ENCODE data around the gene FHOD3. TPM values are rescaled to one million over a fixed set of nuclear protein-coding genes. Genes with fewer than 3 reads are reported as not detected.
"Not testable (repeated sequence)": the region's sequence is repeated elsewhere in the genome, so short reads cannot be mapped to it uniquely, and the experiment has no call there.

The FHOD3 gene
- total RNA-seq, 1 experiment from 2014 or later: 22.7 TPM

GRCh38 chr18:36461551-36461987, 164.1 kb downstream of the FHOD3 start:
- intact Hi-C loops (cut with micrococcal nuclease; ENCODE audit: unreplicated experiment) (no loop called here), in situ Hi-C loops (cut with HindIII; ENCODE audit: low pct_unique_long_range_greater_than_20kb, low sequenced_read_pairs) (no loop called here)
- no peaks in the 10 kb centered on the region for H3K36me3 ChIP-seq (ENCODE audit: control insufficient read depth, insufficient read depth, low read length)
- no peak overlapping the region for H3K4me3 ChIP-seq (ENCODE audit: low read depth in 2 of 2, low read length in 2 of 2)
- H3K9me3 ChIP-seq (ENCODE audit: control insufficient read depth, insufficient read depth, low read depth, low read length): no peaks in the 10 kb centered on the region
- ChIA-PET POLR2A (no interaction called here), CTCF (no interaction called here)
- no peak for ATAC-seq
- no peak overlapping the region for H3K27ac ChIP-seq (ENCODE audit: low read length)
- H3K27me3 ChIP-seq (ENCODE audit: control insufficient read depth, insufficient read depth, low read length): no peaks in the 10 kb centered on the region
- TF ChIP-seq SIN3A (IDR thresholded peaks at IDR 0.05; ENCODE audit: borderline replicate concordance, insufficient read depth, low read depth, low read length): no peak
- peak; percentile 72; the same call in 1 of the 2 replicates for TF ChIP-seq TCF7L2 (IDR thresholded peaks at IDR 0.05; ENCODE audit: low read depth, low read length)
- BruUV-seq (replicated peaks): no TSS peak
- no peak for DNase-seq (ENCODE audit: low read depth, low spot score)
- H3K4me1 ChIP-seq (ENCODE audit: control insufficient read depth, insufficient read depth, low read length): peaks cover 26% of the 10 kb centered on the region

GRCh38 chr18:36463516-36463915, 166.0 kb downstream of the FHOD3 start:
- intact Hi-C loops (cut with micrococcal nuclease; ENCODE audit: unreplicated experiment); H3K9me3 ChIP-seq (ENCODE audit: control insufficient read depth, insufficient read depth, low read depth, low read length); H3K4me3 ChIP-seq (ENCODE audit: low read depth in 2 of 2, low read length in 2 of 2); in situ Hi-C loops (cut with HindIII; ENCODE audit: low pct_unique_long_range_greater_than_20kb, low sequenced_read_pairs); H3K36me3 ChIP-seq (ENCODE audit: control insufficient read depth, insufficient read depth, low read length); ATAC-seq; BruUV-seq (replicated peaks); CTCF ChIA-PET; H3K27me3 ChIP-seq (ENCODE audit: control insufficient read depth, insufficient read depth, low read length); H3K27ac ChIP-seq (ENCODE audit: low read length); DNase-seq (ENCODE audit: low read depth, low spot score): not testable (repeated sequence)
- peaks cover 26% of the 10 kb centered on the region for H3K4me1 ChIP-seq (ENCODE audit: control insufficient read depth, insufficient read depth, low read length)
- POLR2A ChIA-PET: interaction anchor here (0.6 kb wide), 1 partner anchor 13 kb away, joined by 3 read pairs; no protein-coding TSS in a partner anchor

- Histone ChIP-seq H3K4me1 (ENCODE audit: control insufficient read depth, insufficient read depth, low read length) (peaks cover 23% of the 10 kb centered on the region), H3K27ac (ENCODE audit: low read length) (peak overlapping the region; percentile 48; the same call in 1 of the 2 replicates), H3K4me3 (ENCODE audit: low read depth in 2 of 2, low read length in 2 of 2) (no peak overlapping the region), H3K27me3 (ENCODE audit: control insufficient read depth, insufficient read depth, low read length) (no peaks in the 10 kb centered on the region), H3K9me3 (ENCODE audit: control insufficient read depth, insufficient read depth, low read depth, low read length) (no peaks in the 10 kb centered on the region), H3K36me3 (ENCODE audit: control insufficient read depth, insufficient read depth, low read length) (no peaks in the 10 kb centered on the region)
- DNase-seq (ENCODE audit: low read depth, low spot score): no peak
- no peak for ATAC-seq
- ChIA-PET POLR2A (interaction anchor here (0.6 kb wide), 1 partner anchor 14 kb away, joined by 3 read pairs; no protein-coding TSS in a partner anchor), CTCF (no interaction called here)
- TF ChIP-seq TCF7L2 (IDR thresholded peaks at IDR 0.05; ENCODE audit: low read depth, low read length): no peak
- TF ChIP-seq REST (IDR thresholded peaks at IDR 0.05; ENCODE audit: insufficient read depth in 1 of 2, low read depth in 2 of 2, low read length in 1 of 2): no peak
- no peak for TF ChIP-seq POLR2AphosphoS5 (IDR thresholded peaks at IDR 0.05; ENCODE audit: low read depth, low read length)
- TF ChIP-seq SIN3A (IDR thresholded peaks at IDR 0.05; ENCODE audit: borderline replicate concordance, insufficient read depth, low read depth, low read length): no peak
- TF ChIP-seq CTCF (IDR thresholded peaks at IDR 0.05): no peak
- in situ Hi-C loops (cut with HindIII; ENCODE audit: low pct_unique_long_range_greater_than_20kb, low sequenced_read_pairs): no loop called here
- intact Hi-C loops (cut with micrococcal nuclease; ENCODE audit: unreplicated experiment): no loop called here
- no TSS peak for BruUV-seq (replicated peaks)
Measured at GRCh38 chr18:36464126-36464651, 166.7 kb downstream of the FHOD3 start.

Measured in Panc1 (cell line).